Activated CD4-positive, CD25-positive, alpha-beta regulatory T cell treated with anti-CD3 and anti-CD28 coated beads, Interleukin-2, amount 50 U/mL, for 72 hours (primary cell): Measurements from ENCODE around the gene PTPRB.
A peak's percentile ranks its signal among the peaks of the same experiment; 100 is the strongest.

ENCODE experiments used
- DNase-seq: peaks from one replicate; pipeline ENCODE4 v3.0.0; 2021

PTPRB gene

GRCh38 chr12:70590549-70591226, 46.5 kb downstream of the PTPRB start:
- no peak for DNase-seq

- peak; percentile 58 for DNase-seq
Measured at GRCh38 chr12:70590051-70590450, 47.2 kb downstream of the PTPRB start.

GRCh38 chr12:70584332-70584731, 52.9 kb downstream of the PTPRB start:
- no peak for DNase-seq

- DNase-seq = no peak
Measured at GRCh38 chr12:70583251-70583650, 54.0 kb downstream of the PTPRB start.

GRCh38 chr12:70581208-70581607, 56.0 kb downstream of the PTPRB start:
- DNase-seq = no peak

GRCh38 chr12:70577283-70577634, 60.0 kb downstream of the PTPRB start:
- DNase-seq = no peak

- no peak for DNase-seq
Measured at GRCh38 chr12:70576341-70577282, 60.6 kb downstream of the PTPRB start.

GRCh38 chr12:70571705-70572268, 65.4 kb downstream of the PTPRB start:
- DNase-seq = no peak

GRCh38 chr12:70571029-70571428, 66.2 kb downstream of the PTPRB start:
- no peak for DNase-seq

GRCh38 chr12:70561550-70561949, 75.7 kb downstream of the PTPRB start:
- no peak for DNase-seq

- DNase-seq = no peak
Measured at GRCh38 chr12:70560671-70561070, 76.6 kb downstream of the PTPRB start.

- no peak for DNase-seq
Measured at GRCh38 chr12:70559390-70559789, 77.8 kb downstream of the PTPRB start.

- DNase-seq = no peak
Measured at GRCh38 chr12:70557583-70558191, 79.5 kb downstream of the PTPRB start.

GRCh38 chr12:70556179-70556869, 80.9 kb downstream of the PTPRB start:
- no peak for DNase-seq

GRCh38 chr12:70555081-70555480, 82.1 kb downstream of the PTPRB start:
- DNase-seq = no peak

GRCh38 chr12:70553391-70553859, 83.8 kb downstream of the PTPRB start:
- DNase-seq = no peak

- DNase-seq = no peak
Measured at GRCh38 chr12:70551731-70552130, 85.5 kb downstream of the PTPRB start.

- no peak for DNase-seq
Measured at GRCh38 chr12:70550180-70550577, 87.0 kb downstream of the PTPRB start.

GRCh38 chr12:70549340-70550179, 87.7 kb downstream of the PTPRB start:
- no peak for DNase-seq

GRCh38 chr12:70543444-70543843, 93.8 kb downstream of the PTPRB start:
- DNase-seq = no peak

- DNase-seq = no peak
Measured at GRCh38 chr12:70540996-70541395, 96.2 kb downstream of the PTPRB start.

- DNase-seq = no peak
Measured at GRCh38 chr12:70536650-70537049, 100.6 kb downstream of the PTPRB start.
